GM13977 (cell line): ENCODE data around the gene TPX2.

Experiments
- DNase-seq: peaks from one replicate; pipeline ENCODE4 v3.0.0; 2012; ENCODE audit warnings: low spot score
- in situ Hi-C: fragments of 300-500 bp; cut with MboI; formaldehyde crosslinking; loops from one replicate; pipeline ENCODE4 v1.12.0; 2022; ENCODE audit warnings: low sequenced_read_pairs, low pct_unique_long_range_greater_than_20kb, mixed read lengths, inconsistent platforms; ENCODE audit not compliant: unreplicated experiment
- TF ChIP-seq, protein P1 (sequence below): IDR thresholded peaks from 2 replicates; pipeline ENCODE4 v1.5.1; 2012; ENCODE audit warnings: mild to moderate bottlenecking, control low read depth; ENCODE audit not compliant: insufficient read depth; ENCODE audit errors: extremely low read depth, missing control alignments

TPX2 gene

DNA sequence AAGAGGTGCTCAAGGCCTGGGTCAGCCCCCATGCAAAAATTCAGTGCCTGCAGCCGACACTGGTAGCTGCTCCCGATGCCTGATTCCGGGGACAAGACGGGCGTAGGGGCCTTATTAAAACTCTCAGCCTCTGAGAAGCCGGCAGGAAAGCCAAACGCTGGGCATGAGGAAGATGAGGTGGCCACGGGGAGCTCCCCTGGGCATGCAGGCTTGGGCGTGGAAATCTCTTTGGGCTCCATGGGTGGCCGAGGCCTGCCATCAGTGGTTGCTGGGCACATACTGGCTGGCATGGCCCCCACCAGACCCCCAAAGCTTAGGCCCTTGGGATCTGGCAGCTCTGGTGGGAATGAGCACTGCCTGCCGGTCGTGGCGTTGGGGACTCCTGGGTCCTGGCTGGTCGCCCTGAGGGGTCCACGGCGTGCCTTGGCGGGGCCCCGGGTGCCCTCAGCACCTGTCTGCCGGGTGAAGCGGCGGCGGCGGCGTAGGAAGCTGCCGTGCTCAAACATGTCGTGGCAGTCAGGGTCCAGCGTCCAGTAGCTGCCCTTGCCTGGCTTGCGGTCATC lies 105.7 kb downstream of the TPX2 start:
- in situ Hi-C loops: loop anchor here (25.0 kb wide), 1 partner anchor 242 kb away; no protein-coding TSS in a partner anchor
- DNase-seq: no peak
- TF ChIP-seq, protein P1, sequence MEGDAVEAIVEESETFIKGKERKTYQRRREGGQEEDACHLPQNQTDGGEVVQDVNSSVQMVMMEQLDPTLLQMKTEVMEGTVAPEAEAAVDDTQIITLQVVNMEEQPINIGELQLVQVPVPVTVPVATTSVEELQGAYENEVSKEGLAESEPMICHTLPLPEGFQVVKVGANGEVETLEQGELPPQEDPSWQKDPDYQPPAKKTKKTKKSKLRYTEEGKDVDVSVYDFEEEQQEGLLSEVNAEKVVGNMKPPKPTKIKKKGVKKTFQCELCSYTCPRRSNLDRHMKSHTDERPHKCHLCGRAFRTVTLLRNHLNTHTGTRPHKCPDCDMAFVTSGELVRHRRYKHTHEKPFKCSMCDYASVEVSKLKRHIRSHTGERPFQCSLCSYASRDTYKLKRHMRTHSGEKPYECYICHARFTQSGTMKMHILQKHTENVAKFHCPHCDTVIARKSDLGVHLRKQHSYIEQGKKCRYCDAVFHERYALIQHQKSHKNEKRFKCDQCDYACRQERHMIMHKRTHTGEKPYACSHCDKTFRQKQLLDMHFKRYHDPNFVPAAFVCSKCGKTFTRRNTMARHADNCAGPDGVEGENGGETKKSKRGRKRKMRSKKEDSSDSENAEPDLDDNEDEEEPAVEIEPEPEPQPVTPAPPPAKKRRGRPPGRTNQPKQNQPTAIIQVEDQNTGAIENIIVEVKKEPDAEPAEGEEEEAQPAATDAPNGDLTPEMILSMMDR: no peak

DNA sequence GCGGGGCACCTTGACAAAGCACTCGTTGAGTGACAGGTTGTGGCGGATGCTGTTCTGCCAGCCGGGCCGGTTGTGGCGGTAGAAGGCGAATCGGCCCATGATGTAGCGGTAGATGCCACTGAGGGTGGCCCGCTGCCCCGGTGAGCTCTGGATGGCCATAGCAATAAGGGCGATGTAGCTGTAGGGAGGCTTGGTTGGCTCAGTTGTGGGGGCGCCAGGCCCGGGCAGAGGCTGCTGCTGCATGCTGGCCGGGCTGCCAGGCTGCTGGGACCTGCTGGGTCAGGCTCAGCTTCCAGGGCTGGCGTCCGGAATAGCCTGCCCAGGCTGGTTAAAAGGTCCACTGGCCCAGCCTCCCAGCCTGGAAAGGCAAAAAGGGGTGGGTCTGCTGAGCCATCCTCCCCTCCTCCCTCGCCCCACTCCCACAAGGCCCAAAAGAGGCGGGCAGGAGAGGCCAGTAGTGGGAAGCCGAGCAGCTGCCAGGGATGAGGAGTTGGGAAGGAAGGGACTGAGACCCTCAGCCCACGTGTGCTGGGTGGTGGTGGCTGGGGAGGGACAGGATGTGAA lies 106.3 kb downstream of the TPX2 start, which contains the start of gene FOXS1:
FOXS1 (minus strand) TSS at position 305 of the 564 bp plus-strand sequence; CDS start at position 243, 62 bp downstream.
- in situ Hi-C loops: loop anchor here (25.0 kb wide), 1 partner anchor 242 kb away; no protein-coding TSS in a partner anchor
- TF ChIP-seq, protein P1: no peak
- no peak for DNase-seq

DNA sequence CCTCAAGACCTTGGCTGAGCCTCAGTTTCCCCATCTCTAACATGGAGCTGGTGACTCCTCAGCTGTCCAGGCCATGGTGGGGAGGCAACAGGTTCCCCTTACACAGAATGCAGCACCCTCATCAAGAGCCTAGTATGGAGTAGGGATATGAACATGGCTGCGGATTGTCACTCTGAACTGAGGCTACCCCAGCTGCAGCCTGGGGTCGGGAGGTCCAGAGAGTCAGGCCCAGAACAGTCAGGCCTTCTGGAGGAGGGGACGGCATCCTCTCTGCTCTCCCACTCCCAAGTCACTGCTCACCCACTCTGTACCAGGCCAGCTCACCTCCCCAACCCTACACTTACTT lies 107.7 kb downstream of the TPX2 start:
- DNase-seq: no peak
- TF ChIP-seq, protein P1: no peak
- in situ Hi-C loops: loop anchor here (25.0 kb wide), 1 partner anchor 241 kb away; no protein-coding TSS in a partner anchor

DNA sequence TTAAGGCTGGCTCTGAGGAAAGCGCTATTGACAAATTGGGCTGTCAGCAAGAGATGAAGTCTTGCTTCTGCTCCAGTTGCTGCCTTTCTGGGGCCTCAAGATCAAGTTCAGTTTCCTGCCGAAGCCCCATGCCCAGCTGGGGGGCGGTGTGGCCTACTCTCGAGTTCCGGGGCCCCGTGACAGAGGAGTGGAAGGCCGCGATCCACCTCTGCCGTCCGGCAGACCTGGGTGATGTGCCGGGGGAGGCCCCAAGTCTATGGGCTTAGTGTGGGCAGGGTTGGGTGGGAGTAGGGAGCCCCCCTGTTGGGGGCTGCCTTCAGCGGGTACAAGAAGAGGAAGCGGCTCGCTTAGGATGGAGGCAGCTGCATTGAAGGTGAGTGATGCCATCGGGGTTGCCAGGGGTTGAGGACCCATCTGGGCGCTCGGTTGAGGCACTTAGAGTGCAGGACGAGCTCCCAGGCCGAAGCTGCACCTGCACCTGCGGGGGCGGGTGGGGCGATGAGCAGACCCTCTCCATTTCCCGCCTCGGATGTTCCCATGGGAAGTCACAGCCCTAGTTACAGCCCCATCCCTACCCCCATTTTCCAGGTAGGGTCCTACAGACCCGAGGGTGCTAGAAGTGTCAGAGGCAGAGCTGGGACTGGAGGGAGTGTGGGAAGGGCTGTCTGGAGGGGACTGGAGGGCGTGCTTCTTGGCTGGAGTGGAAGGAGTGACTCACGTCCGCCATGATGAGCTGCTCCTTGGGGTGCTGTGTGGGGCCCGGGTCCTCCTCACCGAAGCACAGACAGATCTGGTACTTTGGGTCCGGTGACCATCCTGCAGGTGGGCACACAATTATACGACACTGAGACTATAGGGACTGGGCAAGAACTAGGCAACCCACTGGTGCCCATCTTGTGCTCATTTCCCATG lies 109.3 kb downstream of the TPX2 start:
- in situ Hi-C loops: loop anchor here (25.0 kb wide), 1 partner anchor 239 kb away; no protein-coding TSS in a partner anchor
- TF ChIP-seq, protein P1: no peak

DNA sequence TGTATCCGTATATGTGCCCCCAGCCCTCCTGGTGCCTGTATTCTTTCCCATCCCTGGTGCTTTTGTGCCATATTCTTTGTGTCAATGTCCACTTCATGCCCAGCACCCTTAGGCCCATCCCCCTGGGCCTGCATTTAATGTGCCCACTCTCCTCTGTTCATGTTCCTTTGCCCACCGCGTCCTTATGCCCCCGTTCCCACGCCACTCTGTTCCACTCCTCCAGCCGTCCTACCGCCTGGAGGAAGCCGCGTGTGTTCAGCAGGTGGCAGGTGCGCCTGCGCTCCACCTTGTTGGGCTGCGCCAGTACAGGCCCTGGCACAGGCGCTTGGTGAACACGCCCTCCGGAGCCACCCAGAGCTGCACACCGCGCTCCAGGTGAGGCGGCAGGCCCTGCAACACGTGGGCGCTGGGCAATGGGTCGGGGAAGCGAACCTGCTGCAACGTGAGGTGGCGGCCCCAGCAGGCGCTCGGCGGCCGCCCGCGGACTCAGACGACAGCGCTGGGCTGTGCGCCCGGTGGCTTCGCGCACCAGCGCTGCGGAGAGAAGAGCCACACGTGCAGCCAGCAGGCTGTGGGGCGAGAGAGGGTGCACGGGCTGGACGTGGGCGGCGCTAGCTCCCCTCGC lies 110.3 kb downstream of the TPX2 start:
- TF ChIP-seq, protein P1: no peak
- no peak for DNase-seq
- in situ Hi-C loops: loop anchor here (25.0 kb wide), 1 partner anchor 238 kb away; no protein-coding TSS in a partner anchor

More for the DNA sequence above, 109.3 kb downstream of the TPX2 start:
- DNase-seq: no peak
